Activated naive CD8-positive, alpha-beta T cell (primary cell): Measurements from ENCODE around the gene TM9SF2.

Experiments
- H3K27ac Mint-ChIP-seq: one replicate; pipeline ENCODE4 v1.8.0; 2021; ENCODE audit warnings: mixed read lengths
- H3K27me3 Mint-ChIP-seq: one replicate; pipeline ENCODE4 v1.8.0; 2021; ENCODE audit warnings: mixed read lengths
- H3K36me3 Mint-ChIP-seq: one replicate; pipeline ENCODE4 v1.8.0; 2021; ENCODE audit warnings: mixed read lengths
- H3K4me1 Mint-ChIP-seq: one replicate; pipeline ENCODE4 v1.8.0; 2021; ENCODE audit warnings: low read depth, mixed read lengths
- H3K4me3 Mint-ChIP-seq: one replicate; pipeline ENCODE4 v1.8.0; 2021; ENCODE audit warnings: mild to moderate bottlenecking, mixed read lengths
- H3K9me3 Mint-ChIP-seq: one replicate; pipeline ENCODE4 v1.8.0; 2021; ENCODE audit warnings: low read depth, mixed read lengths

The TM9SF2 gene

GRCh38 chr13:99507551-99507950 is 6.3 kb downstream of the TM9SF2 start:
- Mint-ChIP-seq H3K4me1 (peaks cover 78% of the 10 kb centered on the region), H3K4me3 (no peak overlapping the region), H3K27me3 (no peaks in the 10 kb centered on the region), H3K9me3 (no peaks in the 10 kb centered on the region), H3K36me3 (peaks cover 20% of the 10 kb centered on the region), H3K27ac (no peak overlapping the region)

- H3K4me1 Mint-ChIP-seq = peaks cover 79% of the 10 kb centered on the region
- H3K36me3 Mint-ChIP-seq = peaks cover 22% of the 10 kb centered on the region
- H3K4me3 Mint-ChIP-seq = no peak overlapping the region
- no peaks in the 10 kb centered on the region for H3K27me3 Mint-ChIP-seq
- no peak overlapping the region for H3K27ac Mint-ChIP-seq
- no peaks in the 10 kb centered on the region for H3K9me3 Mint-ChIP-seq
Observed at GRCh38 chr13:99507986-99508385, 6.7 kb downstream of the TM9SF2 start.

- Mint-ChIP-seq H3K4me1 (peaks cover 79% of the 10 kb centered on the region), H3K27me3 (no peaks in the 10 kb centered on the region), H3K9me3 (no peaks in the 10 kb centered on the region), H3K4me3 (no peak overlapping the region), H3K36me3 (peaks cover 24% of the 10 kb centered on the region), H3K27ac (no peak overlapping the region)
Observed at GRCh38 chr13:99509479-99509878, 8.2 kb downstream of the TM9SF2 start.

- H3K4me3 Mint-ChIP-seq = no peak overlapping the region
- no peaks in the 10 kb centered on the region for H3K9me3 Mint-ChIP-seq
- H3K4me1 Mint-ChIP-seq = peaks cover 65% of the 10 kb centered on the region
- no peaks in the 10 kb centered on the region for H3K27me3 Mint-ChIP-seq
- no peak overlapping the region for H3K27ac Mint-ChIP-seq
- peaks cover 12% of the 10 kb centered on the region for H3K36me3 Mint-ChIP-seq
Observed at GRCh38 chr13:99514801-99515200, 13.5 kb downstream of the TM9SF2 start.

- Mint-ChIP-seq H3K27ac (peak overlapping the region; percentile 46), H3K27me3 (no peaks in the 10 kb centered on the region), H3K36me3 (peaks cover 6% of the 10 kb centered on the region), H3K4me1 (peaks cover 50% of the 10 kb centered on the region), H3K4me3 (no peak overlapping the region), H3K9me3 (no peaks in the 10 kb centered on the region)
Observed at GRCh38 chr13:99516153-99516929, 15.1 kb downstream of the TM9SF2 start.

GRCh38 chr13:99517577-99517976 is 16.3 kb downstream of the TM9SF2 start:
- Mint-ChIP-seq H3K27ac (no peak overlapping the region), H3K4me3 (no peak overlapping the region), H3K36me3 (peaks cover 6% of the 10 kb centered on the region), H3K9me3 (no peaks in the 10 kb centered on the region), H3K4me1 (peaks cover 39% of the 10 kb centered on the region), H3K27me3 (no peaks in the 10 kb centered on the region)

- H3K4me3 Mint-ChIP-seq = no peak overlapping the region
- peaks cover 5% of the 10 kb centered on the region for H3K36me3 Mint-ChIP-seq
Observed at GRCh38 chr13:99517984-99518383, 16.7 kb downstream of the TM9SF2 start.

GRCh38 chr13:99522298-99522697 is 21.0 kb downstream of the TM9SF2 start:
- H3K27me3 Mint-ChIP-seq = no peaks in the 10 kb centered on the region
- H3K4me1 Mint-ChIP-seq = peaks cover 35% of the 10 kb centered on the region
- no peaks in the 10 kb centered on the region for H3K9me3 Mint-ChIP-seq
- peaks cover 28% of the 10 kb centered on the region for H3K36me3 Mint-ChIP-seq
- H3K4me3 Mint-ChIP-seq = no peak overlapping the region
- no peak overlapping the region for H3K27ac Mint-ChIP-seq

More at GRCh38 chr13:99517984-99518383, 16.7 kb downstream of the TM9SF2 start:
- Mint-ChIP-seq H3K27ac (no peak overlapping the region), H3K4me1 (peaks cover 35% of the 10 kb centered on the region), H3K9me3 (no peaks in the 10 kb centered on the region), H3K27me3 (no peaks in the 10 kb centered on the region)

GRCh38 chr13:99523838-99524237 is 22.6 kb downstream of the TM9SF2 start:
- Mint-ChIP-seq H3K27ac (peak overlapping the region; percentile 64), H3K4me1 (peaks cover 43% of the 10 kb centered on the region), H3K36me3 (peaks cover 28% of the 10 kb centered on the region), H3K4me3 (no peak overlapping the region), H3K27me3 (no peaks in the 10 kb centered on the region), H3K9me3 (no peaks in the 10 kb centered on the region)

- H3K9me3 Mint-ChIP-seq = no peaks in the 10 kb centered on the region
- no peaks in the 10 kb centered on the region for H3K27me3 Mint-ChIP-seq
- peaks cover 43% of the 10 kb centered on the region for H3K4me1 Mint-ChIP-seq
- no peak overlapping the region for H3K4me3 Mint-ChIP-seq
- H3K36me3 Mint-ChIP-seq = peaks cover 34% of the 10 kb centered on the region
- peak overlapping the region; percentile 43 for H3K27ac Mint-ChIP-seq
Observed at GRCh38 chr13:99525967-99526366, 24.7 kb downstream of the TM9SF2 start.

- H3K27ac Mint-ChIP-seq = peak overlapping the region; percentile 43
- H3K36me3 Mint-ChIP-seq = peaks cover 32% of the 10 kb centered on the region
- no peaks in the 10 kb centered on the region for H3K9me3 Mint-ChIP-seq
- peaks cover 43% of the 10 kb centered on the region for H3K4me1 Mint-ChIP-seq
- H3K27me3 Mint-ChIP-seq = no peaks in the 10 kb centered on the region
- H3K4me3 Mint-ChIP-seq = peak overlapping the region; percentile 18
Observed at GRCh38 chr13:99526549-99526948, 25.3 kb downstream of the TM9SF2 start.

- no peak overlapping the region for H3K4me3 Mint-ChIP-seq
- H3K36me3 Mint-ChIP-seq = peaks cover 32% of the 10 kb centered on the region
- peaks cover 43% of the 10 kb centered on the region for H3K4me1 Mint-ChIP-seq
- no peak overlapping the region for H3K27ac Mint-ChIP-seq
- H3K9me3 Mint-ChIP-seq = no peaks in the 10 kb centered on the region
- no peaks in the 10 kb centered on the region for H3K27me3 Mint-ChIP-seq
Observed at GRCh38 chr13:99527301-99527700, 26.0 kb downstream of the TM9SF2 start.

GRCh38 chr13:99528547-99528946 is 27.3 kb downstream of the TM9SF2 start:
- H3K4me1 Mint-ChIP-seq = peaks cover 44% of the 10 kb centered on the region
- H3K9me3 Mint-ChIP-seq = no peaks in the 10 kb centered on the region
- H3K27me3 Mint-ChIP-seq = no peaks in the 10 kb centered on the region
- H3K27ac Mint-ChIP-seq = no peak overlapping the region
- H3K36me3 Mint-ChIP-seq = peaks cover 33% of the 10 kb centered on the region
- H3K4me3 Mint-ChIP-seq = no peak overlapping the region

- H3K4me3 Mint-ChIP-seq = no peak overlapping the region
- H3K36me3 Mint-ChIP-seq = peaks cover 7% of the 10 kb centered on the region
- H3K27ac Mint-ChIP-seq = no peak overlapping the region
- no peaks in the 10 kb centered on the region for H3K27me3 Mint-ChIP-seq
- no peaks in the 10 kb centered on the region for H3K9me3 Mint-ChIP-seq
- peaks cover 19% of the 10 kb centered on the region for H3K4me1 Mint-ChIP-seq
Observed at GRCh38 chr13:99536023-99536422, 34.8 kb downstream of the TM9SF2 start.

GRCh38 chr13:99540530-99540929 is 39.3 kb downstream of the TM9SF2 start:
- no peaks in the 10 kb centered on the region for H3K9me3 Mint-ChIP-seq
- peaks cover 38% of the 10 kb centered on the region for H3K4me1 Mint-ChIP-seq
- peak overlapping the region; percentile 61 for H3K27ac Mint-ChIP-seq
- no peaks in the 10 kb centered on the region for H3K27me3 Mint-ChIP-seq
- H3K36me3 Mint-ChIP-seq = peaks cover 16% of the 10 kb centered on the region
- H3K4me3 Mint-ChIP-seq = peak overlapping the region; percentile 27
